Neuron (in vitro differentiated cells): ENCODE data around the gene SYT9.
A peak's percentile ranks its signal among the peaks of the same experiment; 100 is the strongest.

Experiments used
- H2AFZ ChIP-seq: one replicate; pipeline ENCODE4 v1.6.1; 2013; ENCODE audit warnings: low read depth, mild to moderate bottlenecking, inconsistent platforms, low read length, moderate library complexity
- H3K27me3 ChIP-seq: one replicate; pipeline ENCODE4 v1.6.1; 2013; ENCODE audit warnings: low read length; ENCODE audit not compliant: insufficient read depth
- H3K36me3 ChIP-seq: one replicate; pipeline ENCODE4 v1.6.1; 2013; ENCODE audit warnings: low read length; ENCODE audit not compliant: insufficient read depth
- H3K4me1 ChIP-seq: one replicate; pipeline ENCODE4 v1.6.1; 2013; ENCODE audit warnings: low read length; ENCODE audit not compliant: insufficient read depth
- H3K4me3 ChIP-seq: 2 replicates; pipeline ENCODE4 v1.5.1; 2013; ENCODE audit warnings: mild to moderate bottlenecking, low read length, moderate library complexity
- H3K9me3 ChIP-seq: one replicate; pipeline ENCODE4 v1.6.1; 2013; ENCODE audit warnings: low read length

Gene SYT9

GRCh38 chr11:7251836-7252682 lies at the start of gene SYT9:
Gene SYT9 (plus strand): TSS chr11:7251904. CDS start chr11:7252187, 283 bp downstream.
- Histone ChIP-seq H2AFZ (peak within 1 kb of the TSS; percentile 82), H3K4me1 (peaks cover 11% of the 10 kb centered on the region), H3K9me3 (no peaks in the 10 kb centered on the region), H3K36me3 (no peaks in the 10 kb centered on the region), H3K27me3 (peaks cover 52% of the 10 kb centered on the region), H3K4me3 (peak within 1 kb of the TSS; percentile 55)

- Histone ChIP-seq H3K27me3 (no peaks in the 10 kb centered on the region), H3K9me3 (no peaks in the 10 kb centered on the region), H3K4me3 (no peak overlapping the region), H2AFZ (no peak overlapping the region), H3K4me1 (no peaks in the 10 kb centered on the region), H3K36me3 (no peaks in the 10 kb centered on the region)
Observed at GRCh38 chr11:7202412-7202811, 49.3 kb upstream of the SYT9 start.

- Histone ChIP-seq H3K9me3 (no peaks in the 10 kb centered on the region), H2AFZ (no peak overlapping the region), H3K4me1 (no peaks in the 10 kb centered on the region), H3K36me3 (no peaks in the 10 kb centered on the region), H3K4me3 (no peak overlapping the region), H3K27me3 (no peaks in the 10 kb centered on the region)
Observed at GRCh38 chr11:7204778-7205177, 46.9 kb upstream of the SYT9 start.

GRCh38 chr11:7208391-7208790 lies 43.3 kb upstream of the SYT9 start:
- Histone ChIP-seq H3K27me3 (no peaks in the 10 kb centered on the region), H3K4me3 (no peak overlapping the region), H3K9me3 (no peaks in the 10 kb centered on the region), H3K4me1 (no peaks in the 10 kb centered on the region), H2AFZ (no peak overlapping the region), H3K36me3 (no peaks in the 10 kb centered on the region)

- Histone ChIP-seq H3K27me3 (no peaks in the 10 kb centered on the region), H3K4me1 (no peaks in the 10 kb centered on the region), H3K36me3 (no peaks in the 10 kb centered on the region)
Observed at GRCh38 chr11:7219491-7219890, 32.2 kb upstream of the SYT9 start.

GRCh38 chr11:7220636-7221035 lies 31.1 kb upstream of the SYT9 start:
- H3K9me3 ChIP-seq, result no peaks in the 10 kb centered on the region
- H3K36me3 ChIP-seq, result no peaks in the 10 kb centered on the region
- no peaks in the 10 kb centered on the region for H3K27me3 ChIP-seq
- H2AFZ ChIP-seq, result no peak overlapping the region
- no peaks in the 10 kb centered on the region for H3K4me1 ChIP-seq
- no peak overlapping the region for H3K4me3 ChIP-seq

More at GRCh38 chr11:7219491-7219890, 32.2 kb upstream of the SYT9 start:
- Histone ChIP-seq H2AFZ (no peak overlapping the region), H3K9me3 (no peaks in the 10 kb centered on the region), H3K4me3 (no peak overlapping the region)

- Histone ChIP-seq H2AFZ (no peak overlapping the region), H3K4me1 (no peaks in the 10 kb centered on the region), H3K4me3 (no peak overlapping the region), H3K36me3 (no peaks in the 10 kb centered on the region), H3K27me3 (no peaks in the 10 kb centered on the region), H3K9me3 (no peaks in the 10 kb centered on the region)
Observed at GRCh38 chr11:7222619-7223018, 29.1 kb upstream of the SYT9 start.

GRCh38 chr11:7239877-7240276 lies 11.8 kb upstream of the SYT9 start:
- peaks cover 9% of the 10 kb centered on the region for H3K27me3 ChIP-seq
- no peaks in the 10 kb centered on the region for H3K4me1 ChIP-seq
- no peak overlapping the region for H3K4me3 ChIP-seq
- H2AFZ ChIP-seq, result no peak overlapping the region
- H3K36me3 ChIP-seq, result no peaks in the 10 kb centered on the region
- no peaks in the 10 kb centered on the region for H3K9me3 ChIP-seq

GRCh38 chr11:7245341-7245740 lies 6.4 kb upstream of the SYT9 start:
- no peaks in the 10 kb centered on the region for H3K36me3 ChIP-seq
- H3K27me3 ChIP-seq, result peaks cover 13% of the 10 kb centered on the region
- H3K9me3 ChIP-seq, result no peaks in the 10 kb centered on the region
- H3K4me3 ChIP-seq, result no peak overlapping the region
- H2AFZ ChIP-seq, result no peak overlapping the region
- H3K4me1 ChIP-seq, result no peaks in the 10 kb centered on the region

- Histone ChIP-seq H3K4me1 (no peaks in the 10 kb centered on the region), H3K36me3 (no peaks in the 10 kb centered on the region), H3K9me3 (no peaks in the 10 kb centered on the region), H3K27me3 (peaks cover 21% of the 10 kb centered on the region), H3K4me3 (no peak overlapping the region), H2AFZ (no peak overlapping the region)
Observed at GRCh38 chr11:7246179-7246578, 5.5 kb upstream of the SYT9 start.

- Histone ChIP-seq H3K9me3 (no peaks in the 10 kb centered on the region), H2AFZ (no peak overlapping the region), H3K36me3 (no peaks in the 10 kb centered on the region), H3K4me3 (no peak overlapping the region), H3K27me3 (peaks cover 52% of the 10 kb centered on the region), H3K4me1 (peaks cover 11% of the 10 kb centered on the region)
Observed at GRCh38 chr11:7250166-7250565, 1.5 kb upstream of the SYT9 start.

GRCh38 chr11:7251487-7251835 lies 243 bp upstream of the SYT9 start:
- peaks cover 52% of the 10 kb centered on the region for H3K27me3 ChIP-seq
- H3K9me3 ChIP-seq, result no peaks in the 10 kb centered on the region
- H3K4me3 ChIP-seq, result peak overlapping the region; percentile 55
- H3K4me1 ChIP-seq, result peaks cover 11% of the 10 kb centered on the region
- peak overlapping the region; percentile 82 for H2AFZ ChIP-seq
- no peaks in the 10 kb centered on the region for H3K36me3 ChIP-seq

GRCh38 chr11:7252683-7253213 lies 1.0 kb downstream of the SYT9 start:
- Histone ChIP-seq H3K4me3 (peak overlapping the region; percentile 55), H3K27me3 (peaks cover 52% of the 10 kb centered on the region)

More at GRCh38 chr11:7252683-7253213, 1.0 kb downstream of the SYT9 start:
- Histone ChIP-seq H3K4me1 (peaks cover 11% of the 10 kb centered on the region), H3K9me3 (no peaks in the 10 kb centered on the region), H3K36me3 (no peaks in the 10 kb centered on the region), H2AFZ (peak overlapping the region; percentile 82)
